Gastroesophageal sphincter (tissue), 4 donors: ENCODE measurements around the gene PLEKHG5. TPM values are rescaled to one million over a fixed set of nuclear protein-coding genes. Genes with fewer than 3 reads are reported as not detected.

ENCODE experiments used
- ATAC-seq: fragments of 150-250 bp; one replicate; pipeline ENCODE4 v1.9.1; 2016; ENCODE audit warnings: mild to moderate bottlenecking, moderate library complexity
- H3K27ac ChIP-seq, 4 donors: fragments of 200-600 bp; sonication (generic) in 3 of 4; 1 replicate in 3 of 4; 2 replicates in 1 of 4; pipeline ENCODE4 v1.5.1; 2016 to 2019
- H3K27me3 ChIP-seq: fragments of 200-600 bp; sonication (generic); one replicate; pipeline ENCODE4 v1.5.1; 2019
- H3K36me3 ChIP-seq, 2 donors: fragments of 200-600 bp; sonication (generic); one replicate each; pipeline ENCODE4 v1.5.1; 2019; ENCODE audit warnings: control low read depth in 1 of 2
- H3K4me1 ChIP-seq, 3 donors: fragments of 200-600 bp; sonication (generic); 1 replicate in 2 of 3; 2 replicates in 1 of 3; pipeline ENCODE4 v1.5.1; 2016 to 2019; ENCODE audit warnings: control low read depth in 2 of 3
- H3K4me3 ChIP-seq, 2 donors: fragments of 200-600 bp; sonication (generic); one replicate each; pipeline ENCODE4 v1.5.1; 2019; ENCODE audit warnings: mild to moderate bottlenecking in 1 of 2, moderate library complexity in 1 of 2
- H3K9me3 ChIP-seq, 3 donors: fragments of 200-600 bp; sonication (generic); one replicate each; pipeline ENCODE4 v1.5.1; 2017 to 2019; ENCODE audit warnings: control low read depth in 2 of 3
- CTCF ChIP-seq, 4 experiments: fragments of 200-600 bp in 2 of 4; fragments of 450-650 bp in 2 of 4; sonication (generic) in 1 of 4; IDR thresholded peaks; one replicate each; pipeline ENCODE4 v1.5.1; 2017 to 2019; ENCODE audit warnings: antibody characterized with exemption in 4 of 4, mild to moderate bottlenecking in 2 of 4, moderate library complexity in 2 of 4
- EP300 ChIP-seq: sonication (generic); formaldehyde crosslinking; IDR thresholded peaks from one replicate; pipeline ENCODE4 v1.6.1; 2017; ENCODE audit warnings: antibody characterized with exemption, mild to moderate bottlenecking
- POLR2A ChIP-seq, 2 donors: fragments of 450-650 bp; IDR thresholded peaks; one replicate each; pipeline ENCODE4 v1.6.1; 2017; ENCODE audit warnings: antibody characterized with exemption in 2 of 2, mild to moderate bottlenecking in 2 of 2, moderate library complexity in 1 of 2
- POLR2AphosphoS5 ChIP-seq: sonication (generic); formaldehyde crosslinking; IDR thresholded peaks from one replicate; pipeline ENCODE4 v1.6.1; 2017; ENCODE audit warnings: antibody characterized with exemption
- WGBS, 2 donors: methylation state at CpG; one replicate each; pipeline ENCODE4 v1.1.5; 2018; ENCODE audit warnings: low coverage in 1 of 2; 5-methylcytosine and 5-hydroxymethylcytosine counted together
- total RNA-seq, 4 donors: library from RNA; depleted of rRNA; stranded (reverse); fragments of >200 nt; gene quantifications; one replicate each; pipeline ENCODE4 v1.1.0, GENCODE V29; 2016

Gene PLEKHG5
- total RNA-seq, 4 donors from 2014 or later: 8.6 to 14.0 (median 11.4) TPM

GRCh38 chr1:6534248-6534822 lies 42.9 kb upstream of the PLEKHG5 start:
- peaks cover 9 to 82% of the 10 kb centered on the region in 2 donors for H3K36me3 ChIP-seq
- H3K9me3 ChIP-seq: no peaks in the 10 kb centered on the region
- H3K4me3 ChIP-seq: no peak overlapping the region
- no peak overlapping the region for H3K27ac ChIP-seq
- H3K27me3 ChIP-seq: no peaks in the 10 kb centered on the region
- ATAC-seq: no peak
- TF ChIP-seq EP300 (no peak), POLR2AphosphoS5 (no peak), POLR2A (IDR thresholded peaks at IDR 0.05) (no peak), CTCF (IDR thresholded peaks at IDR 0.05) (no peak)
- 83 to 94% methylated on average over 2 to 5 of the region's 8 CpGs for WGBS, 2 donors
- no peaks in the 10 kb centered on the region for H3K4me1 ChIP-seq

DNA sequence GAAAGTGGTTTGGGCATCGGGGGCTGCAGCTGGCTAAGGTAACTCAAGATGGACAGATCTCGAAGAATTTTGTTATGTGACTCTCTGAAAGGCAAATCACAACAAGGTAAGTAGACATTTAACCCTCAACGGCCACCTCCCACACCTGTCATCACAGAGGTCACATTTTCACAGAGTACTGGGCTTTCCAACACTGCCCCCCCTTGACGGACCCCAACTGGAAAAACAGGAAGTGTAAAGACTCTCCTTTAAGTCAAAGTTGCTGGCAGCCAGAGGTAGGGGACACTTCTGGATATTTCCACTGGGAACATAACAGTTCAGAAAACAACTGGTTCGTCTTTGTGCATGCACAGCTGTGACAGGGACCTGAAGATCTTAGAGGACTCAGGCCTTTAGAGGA lies 40.5 kb upstream of the PLEKHG5 start:
- peaks cover 9 to 94% of the 10 kb centered on the region in 2 donors for H3K36me3 ChIP-seq
- no peak for ATAC-seq
- WGBS, 2 donors: 81 to 83% methylated on average over 4 to 5 of the region's 5 CpGs

DNA sequence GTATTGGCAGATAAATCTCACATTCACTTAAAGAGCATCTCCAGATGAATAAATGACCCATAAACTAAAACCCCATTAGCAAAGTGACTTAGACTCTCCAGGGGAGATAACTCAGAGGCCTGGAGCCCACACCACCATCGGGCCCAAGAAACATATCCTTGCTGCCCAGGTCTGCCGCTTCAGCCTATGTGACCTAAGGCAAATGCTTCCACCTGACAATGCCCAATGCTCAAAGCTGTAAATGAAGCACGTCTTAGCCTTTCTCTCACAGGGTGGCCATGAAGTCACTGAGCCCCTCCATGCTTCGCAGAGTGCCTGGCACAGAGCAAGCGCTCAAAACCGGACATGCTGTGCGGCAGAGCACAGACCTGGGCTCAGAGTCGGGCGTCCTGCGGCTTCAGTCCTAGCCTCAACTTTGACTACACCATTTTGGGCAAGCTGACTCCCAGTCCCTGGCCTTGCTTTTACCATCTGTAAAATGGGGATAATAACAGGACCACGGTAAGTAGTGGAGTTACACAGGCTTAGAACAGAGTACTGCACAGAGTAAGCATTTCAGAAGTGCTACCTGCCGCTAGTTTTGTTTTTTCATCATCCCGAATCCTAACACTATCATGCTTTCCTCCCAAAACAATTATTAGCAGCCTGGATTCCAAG lies 39.2 kb upstream of the PLEKHG5 start:
- Histone ChIP-seq H3K36me3 (peaks cover 9 to 98% of the 10 kb centered on the region in 2 donors), H3K4me1 (no peaks in the 10 kb centered on the region), H3K9me3 (no peaks in the 10 kb centered on the region), H3K4me3 (no peak overlapping the region), H3K27ac (no peak overlapping the region), H3K27me3 (no peaks in the 10 kb centered on the region)
- WGBS, 2 donors: 94 to 100% methylated on average over 5 to 6 of the region's 13 CpGs
- TF ChIP-seq POLR2A (IDR thresholded peaks at IDR 0.05) (no peak), CTCF (IDR thresholded peaks at IDR 0.05) (no peak), POLR2AphosphoS5 (no peak), EP300 (no peak)
- ATAC-seq: no peak

More for the DNA sequence above, 40.5 kb upstream of the PLEKHG5 start:
- Histone ChIP-seq H3K9me3 (no peaks in the 10 kb centered on the region), H3K27me3 (no peaks in the 10 kb centered on the region), H3K27ac (no peak overlapping the region), H3K4me1 (no peaks in the 10 kb centered on the region), H3K4me3 (no peak overlapping the region)
- TF ChIP-seq POLR2A (IDR thresholded peaks at IDR 0.05): no peak
- no peak for TF ChIP-seq EP300
- TF ChIP-seq CTCF (IDR thresholded peaks at IDR 0.05): no peak
- no peak for TF ChIP-seq POLR2AphosphoS5

- no peaks in the 10 kb centered on the region for H3K9me3 ChIP-seq
- no peak overlapping the region for H3K27ac ChIP-seq
- peaks cover 9 to 93% of the 10 kb centered on the region in 2 donors for H3K36me3 ChIP-seq
- H3K4me3 ChIP-seq: no peak overlapping the region
- no peak for ATAC-seq
- TF ChIP-seq CTCF (IDR thresholded peaks at IDR 0.05) (no peak), EP300 (no peak), POLR2AphosphoS5 (no peak), POLR2A (IDR thresholded peaks at IDR 0.05) (no peak)
- H3K27me3 ChIP-seq: no peaks in the 10 kb centered on the region
- 73 to 80% methylated on average over 3 to 6 of the region's 7 CpGs for WGBS, 2 donors
- no peaks in the 10 kb centered on the region for H3K4me1 ChIP-seq
Measured at GRCh38 chr1:6528492-6528891, 37.0 kb upstream of the PLEKHG5 start.

- Histone ChIP-seq H3K36me3 (peaks cover 0 to 71% of the 10 kb centered on the region in 2 donors), H3K27ac (no peak overlapping the region), H3K9me3 (no peaks in the 10 kb centered on the region), H3K4me1 (no peaks in the 10 kb centered on the region), H3K4me3 (no peak overlapping the region), H3K27me3 (no peaks in the 10 kb centered on the region)
- no peak for ATAC-seq
- TF ChIP-seq CTCF (IDR thresholded peaks at IDR 0.05) (no peak), POLR2AphosphoS5 (no peak), EP300 (no peak), POLR2A (IDR thresholded peaks at IDR 0.05) (no peak)
- 92 to 94% methylated on average over 3 to 4 of the region's 11 CpGs for WGBS, 2 donors
Measured at GRCh38 chr1:6526316-6526715, 34.8 kb upstream of the PLEKHG5 start.
